HG03469 (cell line): ENCODE data around the gene ZBTB22.

Experiments used
- ATAC-seq: cut with Tn5 transposase; IDR thresholded peaks from one replicate; pipeline ENCODE4 v1.9.1; 2021; ENCODE audit warnings: mild to moderate bottlenecking, moderate library complexity, moderate number of reproducible peaks; ENCODE audit not compliant: unreplicated experiment

Gene ZBTB22

DNA sequence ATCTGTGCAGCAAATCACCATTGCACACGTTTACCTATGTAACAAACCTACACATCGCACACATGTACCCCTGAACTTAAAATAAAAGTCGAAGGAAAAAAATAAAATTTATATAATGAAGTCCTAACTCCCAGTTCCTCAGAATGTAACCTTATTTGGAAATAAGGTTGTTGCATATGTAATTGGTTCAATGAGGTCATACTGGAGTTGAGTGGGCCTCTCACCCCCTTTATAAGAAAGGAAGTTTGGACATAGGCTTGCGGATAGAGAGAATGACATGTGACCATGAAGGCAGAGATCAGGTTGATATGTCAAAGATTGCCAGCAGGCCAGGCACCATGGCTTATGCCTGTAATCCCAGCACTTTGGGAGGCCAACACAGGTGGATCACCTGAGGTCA, 16.1 kb upstream of the ZBTB22 start:
- no peak for ATAC-seq

- no peak for ATAC-seq
Measured at GRCh38 chr6:33330736-33331135, 13.2 kb upstream of the ZBTB22 start.

DNA sequence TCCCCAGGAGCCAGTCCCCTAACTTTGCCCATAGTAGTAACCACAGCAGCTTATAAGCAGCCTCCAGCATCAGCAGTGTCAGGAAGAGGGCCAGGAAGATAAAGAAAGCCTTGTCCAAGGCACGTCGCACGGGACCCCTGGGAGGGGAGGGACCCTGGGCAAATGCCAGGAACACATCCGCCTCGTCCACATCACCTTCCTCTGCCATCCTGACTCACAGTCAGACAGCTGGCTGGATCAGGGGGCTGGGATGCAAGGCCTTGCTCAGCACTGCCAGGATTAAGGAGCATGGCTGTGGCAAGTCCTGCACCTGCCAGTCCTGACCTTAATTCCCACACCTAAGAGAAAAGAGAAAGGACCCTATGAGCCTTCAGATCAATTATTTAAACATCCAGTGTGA, 11.5 kb upstream of the ZBTB22 start:
- ATAC-seq, result no peak

DNA sequence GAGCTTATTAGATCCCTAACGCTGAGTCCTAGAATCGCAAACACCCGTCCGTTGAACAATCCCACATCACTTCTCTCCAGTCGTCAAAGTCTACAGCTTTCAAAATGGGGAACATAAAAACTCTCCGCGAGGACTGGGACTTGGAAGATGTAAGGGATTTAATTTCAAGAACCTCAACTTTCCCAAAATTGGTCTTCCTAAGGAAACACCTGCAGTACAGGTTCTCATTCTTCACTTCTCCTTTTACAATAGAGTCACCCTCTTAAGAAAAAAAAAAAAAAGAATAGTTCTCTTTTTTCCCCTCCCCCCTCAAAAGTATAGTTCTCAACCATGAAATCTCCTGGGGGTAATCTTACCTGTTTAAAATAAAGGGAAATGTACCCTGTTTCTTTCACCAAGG, 6.6 kb upstream of the ZBTB22 start:
- no peak for ATAC-seq

GRCh38 chr6:33323623-33323948, 6.0 kb upstream of the ZBTB22 start:
- ATAC-seq, result no peak

- no peak for ATAC-seq
Measured at GRCh38 chr6:33321227-33321626, 3.7 kb upstream of the ZBTB22 start.

DNA sequence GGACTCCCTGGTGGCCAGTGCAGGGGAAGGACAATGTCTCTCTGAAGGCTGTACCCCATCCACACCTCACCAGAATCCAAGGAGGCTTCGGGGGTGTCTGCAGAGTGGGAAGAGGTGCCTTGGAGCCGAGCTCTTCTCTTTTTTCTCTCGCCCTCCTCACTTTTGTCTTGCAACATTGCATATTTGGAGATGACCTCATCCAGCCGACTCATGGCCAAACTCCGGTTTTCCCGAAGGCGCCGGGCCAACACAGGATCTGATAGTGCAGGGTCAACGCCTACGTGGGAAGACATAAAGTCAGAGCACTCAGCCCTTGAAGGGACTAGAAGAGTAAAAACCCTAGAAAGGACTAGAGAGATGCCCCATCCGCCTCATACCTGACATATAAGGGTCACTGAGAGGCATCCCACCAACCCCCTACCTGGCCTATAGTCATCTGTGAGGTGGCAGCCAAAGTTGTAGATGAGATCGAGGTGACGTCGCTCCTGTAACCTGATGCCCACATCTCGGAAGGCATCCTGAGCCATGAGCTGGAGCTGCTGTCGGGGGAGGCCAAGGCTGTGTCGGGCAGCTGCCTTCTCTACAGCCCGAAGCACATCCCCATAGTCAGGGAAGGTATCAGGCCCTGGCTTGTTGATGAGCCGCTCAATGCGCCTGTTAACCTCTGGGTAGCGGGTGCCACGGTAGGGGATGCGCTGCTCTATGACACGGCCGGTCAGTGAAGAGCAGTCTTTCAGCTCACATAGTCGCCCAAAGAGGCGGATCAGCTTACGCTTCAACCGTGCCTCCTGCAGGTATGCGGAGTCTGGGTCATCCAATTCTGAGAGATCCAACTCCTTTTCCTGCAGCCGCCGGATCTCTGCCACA, 3.0 kb upstream of the ZBTB22 start:
- ATAC-seq, result no peak

- no peak for ATAC-seq
Measured at GRCh38 chr6:33319939-33320314, 2.4 kb upstream of the ZBTB22 start.

GRCh38 chr6:33318426-33319073, 1.0 kb upstream of the ZBTB22 start:
- ATAC-seq, result no peak

GRCh38 chr6:33317419-33317668, 200 bp downstream of the ZBTB22 start:
- ATAC-seq, result no peak

- no peak for ATAC-seq
Measured at GRCh38 chr6:33316603-33317418, 733 bp downstream of the ZBTB22 start.

GRCh38 chr6:33315793-33316602, 1.5 kb downstream of the ZBTB22 start:
- ATAC-seq, result no peak

DNA sequence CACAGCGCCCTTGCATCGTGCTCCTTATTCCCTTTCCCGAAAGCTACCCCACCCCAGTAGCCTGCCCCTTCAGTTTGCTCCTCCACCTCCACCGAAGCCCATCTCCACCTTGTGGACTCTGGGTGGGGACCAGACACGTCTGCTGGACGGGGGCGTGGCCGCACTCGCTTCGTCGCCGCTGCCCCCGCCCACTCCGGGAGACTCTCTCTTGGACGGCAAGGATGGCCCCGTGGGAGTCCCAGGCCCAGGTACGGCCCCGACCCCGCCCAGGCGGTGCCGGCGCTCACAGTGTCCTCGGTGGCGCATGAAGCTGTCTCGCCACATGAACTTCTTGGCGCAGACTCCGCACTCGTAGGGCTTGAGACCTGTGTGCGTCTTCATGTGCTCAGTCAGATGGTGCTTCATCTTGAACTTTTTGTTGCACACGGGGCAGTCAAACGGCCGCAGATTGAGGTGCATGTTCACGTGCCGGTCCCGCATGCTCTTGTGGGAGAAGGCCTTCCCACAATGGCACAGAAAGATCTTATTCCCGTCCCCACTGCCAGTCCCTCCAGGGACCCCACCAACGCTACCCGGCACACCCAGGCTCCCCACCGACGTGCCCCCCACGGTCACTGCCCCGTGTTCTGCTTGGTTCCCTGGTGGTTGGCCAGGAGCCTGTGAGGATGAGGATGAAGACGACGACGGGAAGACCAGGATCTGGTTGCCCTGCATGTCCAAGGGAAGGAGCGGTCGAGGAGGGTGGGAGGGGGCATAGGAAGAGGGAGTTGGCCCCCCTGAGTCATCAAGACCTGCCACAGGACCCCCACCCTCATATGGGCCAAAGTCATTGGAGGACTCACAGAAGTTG, 2.4 kb downstream of the ZBTB22 start:
- no peak for ATAC-seq

DNA sequence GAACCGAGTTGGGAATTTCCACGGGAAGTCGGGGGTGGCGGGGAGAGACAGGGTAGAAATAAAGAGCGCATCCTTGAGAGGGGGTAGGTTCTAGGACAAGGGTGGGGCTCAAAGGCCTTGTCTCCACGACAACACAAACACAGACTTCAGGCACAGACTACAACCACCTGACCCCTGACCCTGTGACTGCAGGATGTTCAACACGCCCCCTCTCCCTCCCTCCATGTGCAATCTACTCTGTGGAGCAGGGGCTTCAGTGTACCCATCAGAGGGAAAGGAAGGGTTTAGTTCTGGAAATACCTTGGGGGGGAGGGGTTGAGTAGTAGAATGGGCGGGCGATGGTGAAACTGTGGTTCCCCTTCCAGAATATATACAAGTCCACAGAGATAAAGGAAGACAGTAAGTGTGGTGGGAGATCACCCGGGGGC, 3.0 kb downstream of the ZBTB22 start:
- no peak for ATAC-seq

DNA sequence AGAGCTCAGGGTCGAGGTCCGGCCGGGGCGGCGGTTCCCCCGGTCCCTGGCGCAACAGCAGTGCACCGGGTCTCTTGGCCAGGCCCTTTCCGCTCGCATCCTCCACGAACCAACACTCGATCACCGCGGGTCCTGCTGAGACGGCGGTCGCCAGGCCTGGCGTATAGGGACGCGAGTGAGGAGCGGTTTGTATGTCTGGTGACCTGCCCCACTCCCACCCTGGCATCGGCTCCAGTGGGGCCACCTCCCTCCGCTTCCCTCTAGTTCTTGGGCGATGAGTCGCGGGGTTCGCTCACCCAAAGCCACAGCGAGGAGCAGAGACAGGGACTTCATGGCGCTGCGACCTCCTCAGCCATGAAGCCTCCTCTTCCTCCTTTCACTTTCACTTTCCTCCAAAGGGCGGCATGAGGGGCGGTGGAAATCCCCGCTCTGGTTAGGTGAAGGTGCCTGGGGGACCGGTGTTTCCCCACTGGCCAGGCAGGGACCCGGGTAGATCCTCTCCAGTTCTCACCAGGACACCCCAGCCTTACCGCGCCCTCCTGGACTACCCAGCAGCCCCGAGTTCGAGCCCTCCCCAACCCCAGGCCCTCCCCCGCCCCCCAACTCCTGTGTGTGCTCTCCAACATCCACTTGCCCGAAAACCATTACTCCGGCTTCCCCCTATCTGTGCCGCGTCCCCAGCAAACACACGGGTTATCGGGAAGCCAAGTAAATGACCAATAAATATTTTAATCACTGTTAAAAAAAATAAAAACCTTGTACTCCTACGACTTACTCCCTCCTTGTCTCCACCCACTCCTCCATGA, 3.6 kb downstream of the ZBTB22 start, which contains the start of gene TAPBP:
TAPBP (minus strand) TSS at position 370 of the 806 bp plus-strand sequence; CDS start at position 333, 37 bp downstream.
- no peak for ATAC-seq

- ATAC-seq, result no peak
Measured at GRCh38 chr6:33313105-33313708, 4.3 kb downstream of the ZBTB22 start.

DNA sequence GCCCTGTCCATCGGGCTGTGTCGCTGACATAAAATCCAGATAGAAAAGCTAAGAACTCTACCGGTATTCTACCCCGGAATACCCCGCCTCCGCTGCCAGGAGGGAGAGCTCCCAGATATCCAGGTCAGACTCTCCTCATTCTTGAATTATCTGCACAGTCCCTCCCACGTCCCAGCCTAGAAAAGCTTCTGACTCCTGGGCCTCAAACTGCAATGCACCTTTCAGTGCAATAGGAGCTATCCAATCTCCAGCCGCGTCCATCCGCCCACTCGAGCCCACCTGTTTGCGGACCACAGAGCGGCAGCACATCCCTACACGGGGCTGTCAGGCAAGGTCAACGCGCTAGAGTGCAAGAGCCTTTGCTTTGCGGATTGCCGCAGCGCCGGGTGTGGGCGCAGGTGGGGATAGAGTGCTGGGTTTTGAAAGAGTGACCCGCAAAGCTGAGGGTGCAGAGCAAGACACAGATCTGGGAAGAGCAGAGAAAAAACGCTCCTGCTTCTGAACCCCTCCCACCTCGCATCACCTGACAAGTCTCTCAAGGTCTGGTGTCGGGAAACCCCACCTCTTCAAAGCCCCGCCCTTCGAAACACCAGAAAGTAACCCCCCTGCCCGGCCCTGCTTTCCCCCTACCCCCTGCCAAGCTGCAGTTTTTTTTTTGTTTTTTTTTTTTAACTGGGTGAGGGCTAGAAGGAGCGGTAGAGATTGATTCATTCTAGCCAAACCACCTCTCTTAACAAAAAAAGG, 5.0 kb downstream of the ZBTB22 start:
- ATAC-seq, result no peak

DNA sequence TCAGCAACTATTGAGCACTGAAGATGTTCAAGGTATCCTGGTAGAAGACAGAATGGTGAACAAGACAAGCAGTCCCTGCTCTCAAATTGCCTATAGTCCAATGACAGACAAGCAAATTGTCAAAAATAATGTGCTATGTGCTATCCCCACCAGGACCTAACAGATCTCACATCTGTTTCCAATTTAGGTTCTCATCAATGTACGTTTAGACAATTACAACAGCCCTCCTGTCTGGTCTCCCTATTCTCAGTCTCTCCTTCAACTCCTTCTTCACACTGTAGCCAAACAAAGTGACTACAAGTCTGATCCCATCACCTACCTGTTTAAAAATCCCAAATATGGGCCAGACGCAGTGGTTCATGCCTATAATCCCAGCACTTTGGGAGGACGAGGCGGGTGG, 11.2 kb downstream of the ZBTB22 start:
- no peak for ATAC-seq
